HepG2 (cell line): ENCODE measurements around the gene SCT. TPM values are rescaled to one million over a fixed set of nuclear protein-coding genes. Genes with fewer than 3 reads are reported as not detected.
A peak's percentile ranks its signal among the peaks of the same experiment; 100 is the strongest.

Experiments used
- CBX5 ChIP-seq: sonication (generic); formaldehyde crosslinking; IDR thresholded peaks from 2 replicates; pipeline ENCODE4 v1.4.0; 2020; ENCODE audit warnings: missing genetic modification reagents, borderline replicate concordance
- CENPT ChIP-seq: sonication (generic); formaldehyde crosslinking; IDR thresholded peaks from 2 replicates; pipeline ENCODE4 v1.8.0; 2022; ENCODE audit warnings: low read depth, mild to moderate bottlenecking, moderate library complexity, missing genetic modification reagents
- DRAP1 ChIP-seq: IDR thresholded peaks from 2 replicates; pipeline ENCODE4 v1.6.1; 2016; ENCODE audit warnings: missing genetic modification reagents, missing compliant biosample characterization
- FOXJ3 ChIP-seq: sonication (generic); formaldehyde crosslinking; IDR thresholded peaks from 2 replicates; pipeline ENCODE4 v1.4.0; 2020; ENCODE audit warnings: missing genetic modification reagents, mild to moderate bottlenecking, borderline replicate concordance
- HOXA5 ChIP-seq: sonication (generic); formaldehyde crosslinking; IDR thresholded peaks from 2 replicates; pipeline ENCODE4 v1.4.0; 2020; ENCODE audit warnings: missing genetic modification reagents
- IKZF5 ChIP-seq: IDR thresholded peaks from 2 replicates; pipeline ENCODE4 v1.6.1; 2018; ENCODE audit warnings: missing genetic modification reagents, mild to moderate bottlenecking, missing compliant biosample characterization
- KAT7 ChIP-seq: IDR thresholded peaks from 2 replicates; pipeline ENCODE4 v1.6.1; 2018; ENCODE audit warnings: borderline replicate concordance, missing compliant biosample characterization
- MED1 ChIP-seq: sonication (generic); formaldehyde crosslinking; IDR thresholded peaks from 2 replicates; pipeline ENCODE4 v1.4.0; 2020; ENCODE audit warnings: missing genetic modification reagents
- MEF2D ChIP-seq: sonication (generic); formaldehyde crosslinking; IDR thresholded peaks from 2 replicates; pipeline ENCODE4 v1.5.1; 2020; ENCODE audit warnings: mild to moderate bottlenecking, missing genetic modification reagents
- MTF1 ChIP-seq: sonication (generic); formaldehyde crosslinking; IDR thresholded peaks from 2 replicates; pipeline ENCODE4 v1.5.0; 2020; ENCODE audit warnings: missing genetic modification reagents
- MXD4 ChIP-seq: IDR thresholded peaks from 2 replicates; pipeline ENCODE4 v1.6.1; 2016; ENCODE audit warnings: mild to moderate bottlenecking, missing biosample characterization, missing genetic modification reagents
- MXI1 ChIP-seq: IDR thresholded peaks from 3 replicates; pipeline ENCODE4 v1.6.1; 2012; ENCODE audit warnings: low read depth, low read length, inconsistent platforms, borderline replicate concordance
- NR0B2 ChIP-seq: sonication (generic); formaldehyde crosslinking; IDR thresholded peaks from 2 replicates; pipeline ENCODE4 v1.4.0; 2020; ENCODE audit warnings: mild to moderate bottlenecking, missing genetic modification reagents
- RBFOX2 ChIP-seq: fragments of 200-400 bp; formaldehyde crosslinking; IDR thresholded peaks from 2 replicates; pipeline ENCODE4 v1.6.1; 2017; ENCODE audit warnings: low read depth, mild to moderate bottlenecking, low read length
- SAFB2 ChIP-seq: sonication (generic); formaldehyde crosslinking; IDR thresholded peaks from 2 replicates; pipeline ENCODE4 v1.5.1; 2020; ENCODE audit warnings: missing genetic modification reagents, low read depth, mild to moderate bottlenecking, borderline replicate concordance
- TEAD3 ChIP-seq: optimal IDR thresholded peaks from 2 replicates; pipeline ENCODE3; 2016; ENCODE audit warnings: borderline replicate concordance
- TMF1 ChIP-seq: sonication (generic); formaldehyde crosslinking; IDR thresholded peaks from 2 replicates; pipeline ENCODE4 v1.8.1; 2022; ENCODE audit warnings: low read depth, missing genetic modification reagents
- ZBTB21 ChIP-seq: sonication (generic); formaldehyde crosslinking; IDR thresholded peaks from 2 replicates; pipeline ENCODE4 v1.4.0; 2020; ENCODE audit warnings: missing genetic modification reagents
- ZBTB3 ChIP-seq: sonication (generic); formaldehyde crosslinking; IDR thresholded peaks from 2 replicates; pipeline ENCODE4 v1.4.0; 2020; ENCODE audit warnings: low read depth, mild to moderate bottlenecking, moderate library complexity, missing genetic modification reagents, borderline replicate concordance
- ZBTB42 ChIP-seq: sonication (generic); formaldehyde crosslinking; IDR thresholded peaks from 2 replicates; pipeline ENCODE4 v1.5.0; 2020; ENCODE audit warnings: mild to moderate bottlenecking, missing genetic modification reagents
- ZBTB7B ChIP-seq: sonication (generic); formaldehyde crosslinking; IDR thresholded peaks from 2 replicates; pipeline ENCODE4 v1.4.0; 2020; ENCODE audit warnings: missing genetic modification reagents
- ZNF143 ChIP-seq: sonication (generic); formaldehyde crosslinking; IDR thresholded peaks from 2 replicates; pipeline ENCODE4 v1.4.0; 2020; ENCODE audit warnings: missing genetic modification reagents
- ZNF232 ChIP-seq: sonication (generic); formaldehyde crosslinking; IDR thresholded peaks from 2 replicates; pipeline ENCODE4 v1.4.0; 2020; ENCODE audit warnings: missing genetic modification reagents, borderline replicate concordance
- ZNF331 ChIP-seq: sonication (generic); formaldehyde crosslinking; IDR thresholded peaks from 2 replicates; pipeline ENCODE4 v1.4.0; 2020; ENCODE audit warnings: missing genetic modification reagents
- ZNF788 ChIP-seq: sonication (generic); formaldehyde crosslinking; IDR thresholded peaks from 2 replicates; pipeline ENCODE4 v1.5.0; 2020; ENCODE audit warnings: mild to moderate bottlenecking, missing genetic modification reagents, borderline replicate concordance
- ZNF800 ChIP-seq: sonication (generic); formaldehyde crosslinking; IDR thresholded peaks from 2 replicates; pipeline ENCODE4 v1.4.0; 2020; ENCODE audit warnings: missing genetic modification reagents
- ZNF850 ChIP-seq: sonication (generic); formaldehyde crosslinking; conservative IDR thresholded peaks from 2 replicates; pipeline ENCODE4 v1.9.0; 2021; ENCODE audit warnings: mild to moderate bottlenecking, missing genetic modification reagents
- polyA plus RNA-seq, 8 experiments: library from polyadenylated mRNA; depleted of rRNA in 3 of 8; stranded (reverse) in 7 of 8; unstranded in 1 of 8; fragments of >200 nt; fragmentation: Illumina TruSeq in 4 of 8; extraction: Trizol in 4 of 8; gene quantifications; 2 replicates each; pipeline versions ENCODE4 v1.2.1 to v1.2.3, GENCODE V29; 2011 to 2016; ENCODE audit warnings: low read depth in 4 of 8, missing spikeins in 1 of 8, mixed read lengths in 1 of 8; ENCODE audit not compliant: insufficient read depth in 1 of 8
- total RNA-seq, 5 experiments: library from RNA; depleted of rRNA; stranded (reverse); fragments of >200 nt; fragmentation: Illumina TruSeq; extraction: Trizol; gene quantifications; 2 replicates each; pipeline ENCODE4 v1.2.3, GENCODE V29; 2016; ENCODE audit warnings: low read depth in 1 of 5

The SCT gene
- total and polyA plus RNA-seq, 2 of the 13 experiments (the other 11 are each of a cell fraction or from before 2014, with no cell fraction given), result not detected

- TF ChIP-seq ZNF800 (CRISPR knock-in tag), result 0 out of 2 replicates have a peak, but pooled peaks have one; percentile 35
- TF ChIP-seq MXI1, result peak; percentile 71; the same call in 1 of the 3 replicates
- no peak for TF ChIP-seq KAT7 (CRISPR knock-in tag)
- no peak; the same call in 1 of the 2 replicates for TF ChIP-seq MXD4 (CRISPR knock-in tag)
- peak; percentile 59; the same call in 1 of the 2 replicates for TF ChIP-seq ZBTB7B (CRISPR knock-in tag)
- no peak for TF ChIP-seq ZBTB3 (CRISPR knock-in tag)
- 0 out of 2 replicates have a peak, but pooled peaks have one; percentile 75 for TF ChIP-seq ZNF232 (CRISPR knock-in tag)
- TF ChIP-seq ZNF331 (CRISPR knock-in tag), result no peak; the same call in 1 of the 2 replicates
- TF ChIP-seq CBX5 (CRISPR knock-in tag), result 0 out of 2 replicates have a peak, but pooled peaks have one; percentile 23
- TF ChIP-seq ZNF850, result no peak
- no peak for TF ChIP-seq ZNF788 (CRISPR knock-in tag)
- TF ChIP-seq DRAP1 (CRISPR knock-in tag), result peak; percentile 16; the same call in 1 of the 2 replicates
- TF ChIP-seq ZNF143 (CRISPR knock-in tag), result peak; percentile 57; the same call in 1 of the 2 replicates
- TF ChIP-seq HOXA5 (CRISPR knock-in tag), result 0 out of 2 replicates have a peak, but pooled peaks have one; percentile 47
- no peak for TF ChIP-seq ZBTB21 (CRISPR knock-in tag)
- TF ChIP-seq SAFB2 (CRISPR knock-in tag), result no peak
- TF ChIP-seq MED1 (CRISPR knock-in tag), result peak; percentile 75
- TF ChIP-seq RBFOX2, result peak; percentile 20; the same call in 1 of the 2 replicates
- TF ChIP-seq CENPT (CRISPR knock-in tag), result 0 out of 2 replicates have a peak, but pooled peaks have one; percentile 48
- no peak for TF ChIP-seq MEF2D (CRISPR knock-in tag)
- no peak for TF ChIP-seq ZBTB42 (CRISPR knock-in tag)
- TF ChIP-seq MTF1 (CRISPR knock-in tag), result no peak
- no peak for TF ChIP-seq IKZF5 (CRISPR knock-in tag)
- TF ChIP-seq NR0B2 (CRISPR knock-in tag), result peak; percentile 67; the same call in 1 of the 2 replicates
- TF ChIP-seq FOXJ3 (CRISPR knock-in tag), result 0 out of 2 replicates have a peak, but pooled peaks have one; percentile 21
- peak; percentile 28 for TF ChIP-seq TEAD3 (CRISPR knock-in tag)
- TF ChIP-seq TMF1 (CRISPR knock-in tag), result no peak
Observed at GRCh38 chr11:579830-580601, 47.0 kb downstream of the SCT start (continued).
